GM18505 (cell line): ENCODE measurements around the gene PDE3B.
"Not testable (repeated sequence)": the region's sequence is repeated elsewhere in the genome, so short reads cannot be mapped to it uniquely, and the experiment has no call there.

Experiments
- ATAC-seq: cut with Tn5 transposase; IDR thresholded peaks from one replicate; pipeline ENCODE4 v1.9.1; 2021; ENCODE audit not compliant: unreplicated experiment
- POLR2A ChIP-seq: IDR thresholded peaks from 4 replicates; pipeline ENCODE4 v1.6.1; 2011; ENCODE audit warnings: borderline replicate concordance; ENCODE audit not compliant: insufficient read depth, insufficient read length; ENCODE audit errors: extremely low read depth

PDE3B gene

GRCh38 chr11:14643697-14644225 is at the start of gene PDE3B:
Gene PDE3B, plus strand, starts transcription at chr11:14643804. Its CDS starts 272 bp downstream, at chr11:14644076.
- peak; percentile 77 for ATAC-seq
- TF ChIP-seq POLR2A: no peak

DNA sequence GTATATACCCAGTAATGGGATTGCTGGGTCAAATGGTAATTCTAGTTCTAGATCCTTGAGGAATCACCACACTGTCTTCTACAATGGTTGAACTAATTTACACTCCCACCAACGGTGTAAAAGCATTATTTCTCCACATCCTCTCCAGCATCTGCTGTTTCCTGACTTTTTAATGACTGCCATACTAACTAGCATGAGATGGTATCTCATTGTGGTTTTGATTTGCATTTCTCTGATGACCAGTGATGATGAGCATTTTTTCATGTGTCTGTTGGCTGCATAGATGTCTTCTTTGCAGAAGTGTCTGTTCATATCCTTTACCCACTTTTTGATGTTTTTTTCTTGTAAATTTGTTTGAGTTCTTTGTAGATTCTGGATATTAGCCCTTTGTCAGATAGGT is 48.3 kb upstream of the PDE3B start:
- ATAC-seq: not testable (repeated sequence)

DNA sequence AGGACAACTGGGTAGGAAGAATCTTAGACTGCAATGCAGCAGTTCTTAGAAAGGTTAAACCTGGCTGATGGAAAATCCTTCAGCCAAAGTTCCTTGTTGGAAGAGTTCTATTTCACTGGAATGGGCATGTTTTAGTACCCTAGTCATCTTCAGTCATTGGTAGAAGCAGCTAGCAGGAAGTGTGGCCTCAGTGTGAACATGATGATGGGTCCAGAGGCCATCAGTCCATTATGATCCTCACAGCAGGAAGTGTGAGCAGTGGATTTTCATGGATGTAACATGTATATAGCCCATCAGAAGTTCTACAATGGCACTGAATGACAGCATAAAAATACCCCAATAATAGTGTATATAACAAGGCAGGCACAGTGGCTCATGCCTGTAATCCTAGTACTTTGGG is 35.9 kb upstream of the PDE3B start:
- ATAC-seq: no peak
- TF ChIP-seq POLR2A: no peak

DNA sequence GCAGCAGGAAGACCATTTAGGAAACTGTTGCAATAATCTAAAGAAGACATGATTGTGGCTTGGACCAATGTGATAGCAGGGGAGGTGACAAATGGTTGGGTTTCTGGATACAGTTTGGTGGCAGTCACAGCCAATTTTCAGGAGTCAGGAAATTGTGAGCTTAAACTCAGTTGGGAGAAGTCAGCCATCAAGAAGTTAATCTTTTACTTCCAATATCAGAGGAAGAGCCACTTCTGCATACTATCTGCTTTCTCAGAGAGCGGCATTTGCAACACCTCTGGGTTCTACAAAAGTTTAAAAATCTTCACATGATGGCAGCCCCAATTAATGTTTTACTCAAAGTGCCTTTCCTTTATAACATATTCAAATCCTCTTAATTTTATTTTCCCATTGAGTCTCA is 33.7 kb upstream of the PDE3B start:
- TF ChIP-seq POLR2A: no peak
- no peak for ATAC-seq

DNA sequence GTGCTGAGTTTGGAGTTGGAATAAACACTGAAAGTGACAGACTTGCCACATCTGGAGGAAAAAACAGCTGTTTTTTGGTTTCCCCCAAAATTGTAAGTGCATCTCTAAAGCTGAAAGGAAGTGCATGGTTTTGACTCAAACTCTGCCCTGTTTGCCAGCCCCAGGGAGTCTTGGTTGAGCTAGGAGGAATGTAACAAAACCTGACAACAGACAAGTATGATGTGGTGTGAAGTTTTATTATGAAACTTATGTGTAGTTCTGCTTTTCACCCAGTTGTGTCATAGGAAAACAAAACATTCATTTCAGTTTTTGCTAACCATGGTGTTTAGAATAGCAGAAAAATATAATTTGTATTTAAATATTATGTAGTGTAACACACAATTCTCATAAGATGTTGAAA is 31.7 kb upstream of the PDE3B start:
- ATAC-seq: no peak
- TF ChIP-seq POLR2A: no peak

- no peak for TF ChIP-seq POLR2A
- ATAC-seq: no peak
Measured at GRCh38 chr11:14612694-14613093, 30.9 kb upstream of the PDE3B start.

DNA sequence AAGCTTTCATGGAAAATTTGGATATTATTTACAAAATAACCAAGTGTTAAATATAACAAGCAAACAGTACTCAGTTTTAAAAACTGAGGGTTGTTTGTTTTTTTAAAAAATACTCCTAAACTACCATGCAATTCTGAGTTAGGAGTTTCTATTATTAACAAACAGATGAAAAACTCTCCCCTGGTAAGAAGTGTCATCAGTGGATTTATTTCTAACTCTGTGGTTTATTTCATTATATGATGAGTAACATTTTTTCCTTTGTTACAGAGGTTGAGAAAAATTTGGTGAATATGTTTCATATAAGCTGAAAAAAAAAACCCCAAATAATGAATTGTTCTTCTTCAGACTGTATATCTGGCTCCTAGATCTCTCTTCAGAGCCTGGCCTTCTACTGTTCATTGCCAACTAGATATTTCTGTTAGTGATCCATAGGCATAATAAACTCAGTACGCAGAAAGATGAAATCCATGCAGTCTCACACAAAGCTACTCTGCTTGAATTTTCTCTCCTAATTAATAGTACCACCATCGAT is 29.4 kb upstream of the PDE3B start:
- no peak for ATAC-seq
- TF ChIP-seq POLR2A: no peak

DNA sequence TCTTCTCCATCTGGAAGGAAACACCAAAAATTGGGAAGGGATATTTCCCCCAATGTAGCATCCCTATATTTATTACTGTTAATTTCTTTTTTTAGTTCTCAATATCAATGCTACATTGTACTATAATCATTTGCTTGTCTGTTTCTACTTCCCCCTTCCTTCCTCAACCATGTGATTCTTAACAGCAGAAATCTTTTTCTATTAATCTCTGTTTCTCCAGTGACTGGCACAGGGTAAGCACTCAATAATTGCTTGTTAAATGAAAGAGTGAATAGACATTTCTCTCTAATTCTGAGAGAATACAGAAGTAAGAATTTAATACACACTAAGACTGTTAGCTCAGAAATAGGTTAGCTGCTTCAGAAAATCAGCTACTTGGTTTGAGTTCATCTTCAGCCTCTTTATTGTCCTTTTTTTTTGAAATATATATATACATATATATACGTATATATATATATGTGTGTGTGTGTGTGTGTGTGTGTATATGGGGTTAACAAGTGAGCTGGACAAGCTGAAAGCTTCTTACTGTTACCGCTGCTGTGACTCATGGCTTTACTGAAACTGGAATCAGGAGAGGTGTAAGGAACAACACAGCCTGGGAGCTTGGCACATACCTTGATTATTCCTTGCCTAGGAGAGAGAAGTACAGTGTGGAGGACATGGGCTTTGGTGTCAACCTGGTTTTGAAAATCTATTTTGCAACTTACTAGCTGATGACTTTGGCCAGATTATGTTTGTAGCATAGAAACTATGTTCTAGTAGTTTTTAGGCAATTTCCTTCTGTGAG is 26.2 kb upstream of the PDE3B start:
- ATAC-seq: no peak
- TF ChIP-seq POLR2A: no peak

DNA sequence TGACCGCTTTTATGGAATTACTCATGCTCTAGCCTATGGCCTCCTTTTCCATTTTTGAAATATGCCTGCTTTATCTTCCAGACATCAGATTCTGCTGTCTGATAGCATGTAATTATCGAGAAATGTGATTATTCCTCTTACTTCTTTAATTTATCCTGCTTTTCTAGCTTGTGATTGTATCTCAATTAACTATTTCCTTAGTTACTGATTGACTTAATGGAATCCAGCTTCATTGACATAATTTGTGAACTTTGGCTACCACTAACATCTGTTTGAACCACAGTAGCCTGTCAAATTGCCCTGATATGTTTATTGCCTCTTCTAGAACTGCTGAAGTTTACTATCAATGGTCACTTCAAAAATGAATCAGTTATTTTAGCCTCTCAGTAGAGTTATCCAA is 25.5 kb upstream of the PDE3B start:
- no peak for TF ChIP-seq POLR2A
- ATAC-seq: no peak

DNA sequence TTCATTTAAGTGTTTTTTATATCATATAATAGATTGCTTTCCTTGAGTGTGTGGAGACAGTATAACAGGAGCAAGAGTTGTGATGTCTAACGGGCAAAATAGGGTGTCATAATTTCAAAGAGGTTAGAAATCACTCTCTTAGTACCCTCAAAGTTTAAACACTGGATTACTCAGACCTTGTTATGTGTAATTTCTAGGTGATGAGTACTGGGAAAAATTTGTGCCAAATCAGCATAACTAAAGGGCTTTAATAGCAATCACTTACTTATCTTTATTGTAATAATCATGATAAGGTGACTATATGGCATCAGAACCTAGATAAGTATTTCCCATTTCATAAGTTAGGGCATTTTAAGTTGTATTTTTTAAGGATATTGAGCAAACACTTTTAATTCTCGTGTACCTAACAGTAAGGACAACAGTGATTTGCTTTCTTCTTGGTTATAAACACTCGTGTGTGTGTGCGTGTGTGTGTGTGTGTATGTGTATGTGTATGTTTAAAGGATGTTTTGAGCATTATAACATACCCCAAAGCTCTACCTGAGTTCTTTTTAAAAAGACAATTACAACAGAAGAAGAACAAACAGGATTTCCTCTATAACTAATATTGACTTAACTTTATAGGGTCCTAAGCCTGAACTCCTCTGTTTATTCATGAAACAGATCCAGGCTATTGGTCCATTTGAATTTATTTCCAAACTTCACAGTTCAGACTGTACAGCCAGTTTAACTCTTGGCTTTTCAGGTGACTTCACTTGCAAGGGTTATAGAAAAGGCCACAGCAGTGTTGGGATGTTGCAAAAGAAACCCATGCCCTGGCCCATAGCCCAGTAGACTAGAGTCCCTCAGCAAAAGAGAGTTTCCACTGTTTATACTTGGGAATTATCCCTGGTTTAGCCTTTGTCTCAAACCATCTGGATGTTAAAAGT is 23.7 kb upstream of the PDE3B start:
- no peak for ATAC-seq
- TF ChIP-seq POLR2A: no peak

- TF ChIP-seq POLR2A: no peak
- ATAC-seq: no peak
Measured at GRCh38 chr11:14622223-14622954, 21.2 kb upstream of the PDE3B start.

DNA sequence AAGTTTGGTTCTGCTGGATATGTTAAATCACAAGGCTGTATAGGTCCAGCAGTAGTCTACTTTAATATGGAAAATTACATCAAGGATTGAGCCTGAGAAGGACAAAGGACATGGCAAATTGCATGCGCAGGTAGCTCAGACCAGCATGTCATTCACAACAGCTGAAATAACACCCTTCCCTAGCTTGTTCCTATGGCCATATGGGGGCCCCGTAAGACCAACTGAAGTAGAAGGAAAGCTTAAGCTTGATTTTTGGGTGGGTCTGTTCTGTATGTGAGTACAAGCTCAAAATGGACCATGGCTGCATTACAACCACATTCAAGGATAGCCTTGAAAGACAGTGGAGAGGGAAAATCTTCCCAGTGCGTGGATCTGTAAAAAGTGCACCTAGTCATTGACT is 20.6 kb upstream of the PDE3B start:
- no peak for TF ChIP-seq POLR2A
- no peak for ATAC-seq
